ENCODE data around the gene LDHB. TPM values are rescaled to one million over a fixed set of nuclear protein-coding genes. Genes with fewer than 3 reads are reported as not detected.
"Not testable (repeated sequence)": the region's sequence is repeated elsewhere in the genome, so short reads cannot be mapped to it uniquely, and the experiment has no call there.

The LDHB gene
- total RNA-seq, 1 experiment from 2014 or later: 788 TPM

DNA sequence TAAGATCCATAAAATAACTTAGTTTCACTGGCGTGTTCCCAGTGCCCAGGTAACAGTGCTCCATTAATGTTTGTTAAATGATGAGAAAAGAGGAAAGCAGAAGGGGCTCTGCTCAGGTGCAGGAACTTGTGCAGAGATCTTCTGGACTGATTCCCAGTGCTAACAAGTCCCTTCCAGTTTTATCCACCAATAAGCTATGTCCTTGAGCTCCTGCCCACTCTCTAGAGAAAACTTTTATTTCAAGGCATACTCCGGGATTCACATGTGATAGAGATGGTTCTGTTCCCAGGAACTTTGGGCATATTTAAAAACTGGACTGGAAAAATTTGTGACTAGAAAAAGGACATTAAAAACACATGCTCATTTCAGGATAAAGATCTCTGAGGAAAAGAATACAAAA is 54.9 kb downstream of the LDHB start:
- ChIA-PET POLR2A (no interaction called here), CTCF (interaction anchor here (1.0 kb wide), 1 partner anchor 12 kb away, joined by 3 read pairs; no protein-coding TSS in a partner anchor)
- Mint-ChIP-seq H3K4me1 (ENCODE audit: insufficient read depth, unreplicated experiment) (no peaks in the 10 kb centered on the region), H3K4me3 (ENCODE audit: unreplicated experiment) (no peak overlapping the region), H3K27ac (ENCODE audit: low read depth, unreplicated experiment) (no peak overlapping the region), H3K27me3 (ENCODE audit: insufficient read depth, unreplicated experiment) (no peaks in the 10 kb centered on the region), H3K36me3 (ENCODE audit: insufficient read depth, unreplicated experiment) (no peaks in the 10 kb centered on the region), H3K9me3 (ENCODE audit: unreplicated experiment) (no peaks in the 10 kb centered on the region)
- intact Hi-C loops (cut with micrococcal nuclease): loop anchor here (10.0 kb wide), 1 partner anchor 382 kb away; no protein-coding TSS in a partner anchor
- TF ChIP-seq, protein P1, sequence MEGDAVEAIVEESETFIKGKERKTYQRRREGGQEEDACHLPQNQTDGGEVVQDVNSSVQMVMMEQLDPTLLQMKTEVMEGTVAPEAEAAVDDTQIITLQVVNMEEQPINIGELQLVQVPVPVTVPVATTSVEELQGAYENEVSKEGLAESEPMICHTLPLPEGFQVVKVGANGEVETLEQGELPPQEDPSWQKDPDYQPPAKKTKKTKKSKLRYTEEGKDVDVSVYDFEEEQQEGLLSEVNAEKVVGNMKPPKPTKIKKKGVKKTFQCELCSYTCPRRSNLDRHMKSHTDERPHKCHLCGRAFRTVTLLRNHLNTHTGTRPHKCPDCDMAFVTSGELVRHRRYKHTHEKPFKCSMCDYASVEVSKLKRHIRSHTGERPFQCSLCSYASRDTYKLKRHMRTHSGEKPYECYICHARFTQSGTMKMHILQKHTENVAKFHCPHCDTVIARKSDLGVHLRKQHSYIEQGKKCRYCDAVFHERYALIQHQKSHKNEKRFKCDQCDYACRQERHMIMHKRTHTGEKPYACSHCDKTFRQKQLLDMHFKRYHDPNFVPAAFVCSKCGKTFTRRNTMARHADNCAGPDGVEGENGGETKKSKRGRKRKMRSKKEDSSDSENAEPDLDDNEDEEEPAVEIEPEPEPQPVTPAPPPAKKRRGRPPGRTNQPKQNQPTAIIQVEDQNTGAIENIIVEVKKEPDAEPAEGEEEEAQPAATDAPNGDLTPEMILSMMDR (IDR thresholded peaks at IDR 0.05; ENCODE audit: unreplicated experiment): no peak
- no TSS peak for BruUV-seq (replicated peaks)
- no peak for DNase-seq (ENCODE audit: unreplicated experiment)

DNA sequence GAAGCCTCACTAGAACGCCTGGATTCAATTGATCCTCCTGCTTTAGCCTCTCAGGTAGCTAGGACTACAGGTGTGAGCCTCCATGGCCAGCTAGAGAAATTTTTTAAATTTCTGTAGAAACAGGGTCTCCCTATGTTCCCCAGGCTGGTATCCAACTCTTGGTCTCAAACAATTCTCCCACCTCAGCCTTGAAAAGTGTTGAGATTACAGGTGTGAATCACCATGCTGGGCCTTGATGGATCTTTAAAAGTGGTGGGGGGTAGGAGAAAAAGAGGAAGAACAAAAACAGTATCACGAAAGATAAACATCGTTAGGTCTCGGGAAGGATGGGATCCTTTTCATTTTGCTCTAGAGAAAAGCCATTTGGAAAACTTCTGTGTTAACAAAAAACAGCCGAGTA is 57.4 kb downstream of the LDHB start:
- Mint-ChIP-seq H3K27ac (ENCODE audit: low read depth, unreplicated experiment) (no peak overlapping the region), H3K36me3 (ENCODE audit: insufficient read depth, unreplicated experiment) (no peaks in the 10 kb centered on the region), H3K4me1 (ENCODE audit: insufficient read depth, unreplicated experiment) (no peaks in the 10 kb centered on the region), H3K4me3 (ENCODE audit: unreplicated experiment) (no peak overlapping the region), H3K27me3 (ENCODE audit: insufficient read depth, unreplicated experiment) (no peaks in the 10 kb centered on the region), H3K9me3 (ENCODE audit: unreplicated experiment) (no peaks in the 10 kb centered on the region)
- TF ChIP-seq, protein P1 (IDR thresholded peaks at IDR 0.05; ENCODE audit: unreplicated experiment): no peak
- BruUV-seq (replicated peaks): no TSS peak
- ChIA-PET POLR2A (interaction anchor here (1.0 kb wide), 1 partner anchor 9 kb away, joined by 3 read pairs; no protein-coding TSS in a partner anchor), CTCF (interaction anchor here (0.8 to 1.0 kb wide), 2 partner anchors 84 to 103 kb away, joined by 3 to 4 read pairs; no protein-coding TSS in a partner anchor)
- intact Hi-C loops (cut with micrococcal nuclease): loop anchor here (10.0 kb wide), 1 partner anchor 385 kb away; no protein-coding TSS in a partner anchor
- DNase-seq (ENCODE audit: unreplicated experiment): no peak

DNA sequence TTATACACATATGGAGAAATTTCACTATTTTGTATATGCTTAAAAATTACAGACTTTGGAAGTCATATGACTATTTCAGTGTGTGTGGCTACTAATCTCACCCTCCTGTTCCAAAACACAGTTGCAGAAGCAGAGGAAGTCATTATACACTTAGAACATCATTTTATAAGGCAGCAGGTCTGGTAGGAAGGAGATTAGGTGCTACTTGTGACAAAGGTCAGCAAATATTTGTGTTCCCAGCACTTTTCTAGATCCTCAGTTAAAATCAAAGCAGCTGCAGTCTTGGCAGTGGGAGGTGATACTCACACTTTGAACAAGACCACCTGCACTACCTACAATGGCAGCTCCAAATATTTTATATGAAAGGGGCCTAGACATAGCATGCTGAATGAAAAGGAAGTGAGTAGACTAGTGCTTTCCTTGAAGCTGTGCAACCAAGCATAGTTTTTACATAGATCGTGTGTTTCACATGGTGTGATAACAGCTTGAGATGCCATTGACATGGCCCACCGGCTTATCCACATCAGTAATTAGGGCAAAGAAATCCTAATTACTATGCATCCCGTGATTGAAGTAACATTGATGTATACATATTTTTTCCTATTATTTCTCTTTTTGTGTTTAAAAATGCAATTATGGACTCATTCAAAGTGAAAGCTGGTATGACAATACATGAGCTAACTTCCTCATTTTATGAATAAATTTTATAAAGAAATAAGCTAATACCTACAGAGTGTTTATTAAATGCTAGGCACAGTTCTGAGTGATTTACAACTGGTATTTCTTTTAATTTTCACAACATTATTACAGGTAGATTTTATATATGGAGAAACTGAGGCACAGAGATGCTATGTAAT is 58.3 kb downstream of the LDHB start:
- no peak overlapping the region for H3K4me3 Mint-ChIP-seq (ENCODE audit: unreplicated experiment)
- DNase-seq (ENCODE audit: unreplicated experiment): no peak
- H3K4me1 Mint-ChIP-seq (ENCODE audit: insufficient read depth, unreplicated experiment): no peaks in the 10 kb centered on the region
- H3K9me3 Mint-ChIP-seq (ENCODE audit: unreplicated experiment): no peaks in the 10 kb centered on the region
- no peaks in the 10 kb centered on the region for H3K27me3 Mint-ChIP-seq (ENCODE audit: insufficient read depth, unreplicated experiment)
- intact Hi-C loops (cut with micrococcal nuclease): no loop called here
- ChIA-PET CTCF (interaction anchor here (0.8 to 1.8 kb wide), 2 partner anchors 81 to 104 kb away, joined by 4 to 8 read pairs; no protein-coding TSS in a partner anchor), POLR2A (no interaction called here)
- no TSS peak for BruUV-seq (replicated peaks)
- H3K27ac Mint-ChIP-seq (ENCODE audit: low read depth, unreplicated experiment): no peak overlapping the region
- H3K36me3 Mint-ChIP-seq (ENCODE audit: insufficient read depth, unreplicated experiment): no peaks in the 10 kb centered on the region
- TF ChIP-seq, protein P1 (IDR thresholded peaks at IDR 0.05; ENCODE audit: unreplicated experiment): no peak

DNA sequence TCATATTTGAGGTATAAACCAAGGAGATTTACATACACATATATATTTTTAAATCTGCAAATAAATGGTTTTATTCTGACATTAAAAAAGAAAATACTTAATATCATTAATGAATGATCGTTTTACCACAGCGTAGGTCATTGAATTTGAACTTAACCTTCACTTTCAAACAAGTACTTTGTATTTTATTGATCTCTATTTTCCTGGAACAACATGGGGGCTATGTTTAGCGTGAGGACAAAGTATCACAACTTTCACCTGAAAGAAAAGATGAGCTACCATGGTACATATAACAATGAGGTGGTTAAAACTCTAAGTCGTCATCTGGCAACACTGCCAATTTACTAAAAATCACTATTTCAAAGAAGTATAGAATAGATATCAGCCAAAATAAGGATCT is 59.0 kb downstream of the LDHB start:
- no peak for DNase-seq (ENCODE audit: unreplicated experiment)
- ChIA-PET POLR2A (interaction anchor here (0.6 to 1.5 kb wide), 2 partner anchors 39 to 97 kb away, joined by 3 to 4 read pairs; partner anchors contain the start of genes GOLT1B and RECQL), CTCF (interaction anchor here (1.8 kb wide), 1 partner anchor 82 kb away, joined by 8 read pairs; no protein-coding TSS in a partner anchor)
- Mint-ChIP-seq H3K9me3 (ENCODE audit: unreplicated experiment) (no peaks in the 10 kb centered on the region), H3K4me3 (ENCODE audit: unreplicated experiment) (no peak overlapping the region), H3K4me1 (ENCODE audit: insufficient read depth, unreplicated experiment) (no peaks in the 10 kb centered on the region), H3K27ac (ENCODE audit: low read depth, unreplicated experiment) (no peak overlapping the region), H3K27me3 (ENCODE audit: insufficient read depth, unreplicated experiment) (no peaks in the 10 kb centered on the region), H3K36me3 (ENCODE audit: insufficient read depth, unreplicated experiment) (no peaks in the 10 kb centered on the region)
- BruUV-seq (replicated peaks): no TSS peak
- intact Hi-C loops (cut with micrococcal nuclease): no loop called here
- TF ChIP-seq, protein P1 (IDR thresholded peaks at IDR 0.05; ENCODE audit: unreplicated experiment): no peak

DNA sequence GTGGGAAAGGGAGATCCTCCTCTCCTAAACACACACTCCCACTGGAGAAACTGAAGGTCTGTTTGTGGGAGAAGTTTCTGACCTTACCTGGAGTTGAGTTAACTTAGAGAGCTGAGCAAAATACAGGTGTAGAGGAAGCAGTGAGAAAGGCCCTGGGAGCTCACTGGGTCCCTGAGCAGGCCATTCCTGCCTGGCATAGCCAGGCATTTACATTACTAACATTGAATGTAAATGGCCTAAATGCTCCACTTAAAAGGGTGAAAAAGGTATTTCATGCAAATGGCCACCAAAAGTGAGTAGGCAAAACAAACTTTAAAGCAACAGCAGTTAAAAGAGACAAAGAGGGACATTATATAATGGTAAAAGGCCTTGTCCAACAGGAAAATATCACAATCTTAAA is 62.3 kb downstream of the LDHB start:
- DNase-seq (ENCODE audit: unreplicated experiment); POLR2A ChIA-PET; H3K27ac Mint-ChIP-seq (ENCODE audit: low read depth, unreplicated experiment); H3K36me3 Mint-ChIP-seq (ENCODE audit: insufficient read depth, unreplicated experiment); intact Hi-C loops (cut with micrococcal nuclease); CTCF ChIA-PET; H3K4me3 Mint-ChIP-seq (ENCODE audit: unreplicated experiment); H3K27me3 Mint-ChIP-seq (ENCODE audit: insufficient read depth, unreplicated experiment); H3K4me1 Mint-ChIP-seq (ENCODE audit: insufficient read depth, unreplicated experiment); BruUV-seq (replicated peaks): not testable (repeated sequence)
- peaks cover 18% of the 10 kb centered on the region for H3K9me3 Mint-ChIP-seq (ENCODE audit: unreplicated experiment)
